HCT116 (cell line): ENCODE measurements around the gene SMIM35. TPM values are rescaled to one million over a fixed set of nuclear protein-coding genes. Genes with fewer than 3 reads are reported as not detected.

Experiments used
- ATAC-seq: fragments of 200-7000 bp; cut with Tn5 transposase; 2 replicates; pipeline ENCODE4 v1.9.1; 2020; ENCODE audit warnings: mild to moderate bottlenecking, moderate library complexity
- BruUV-seq: library from RNA; stranded (reverse); fragments of 400-500 nt; replicated peaks from 2 replicates; lab custom pipeline; 2021; lab: Mats Ljungman, UMichigan
- CTCF ChIA-PET: fragments of 300-600 bp; sonication (Branson Sonifier 250); formaldehyde crosslinking; loops from one replicate; lab custom pipeline; 2021; ENCODE audit warnings: antibody characterized with exemption; lab: Charles Lee
- POLR2A ChIA-PET: fragments of 300-600, 350-600 bp; sonication (Branson Sonifier 250); formaldehyde crosslinking; loops from one replicate; lab custom pipeline; 2021; ENCODE audit warnings: antibody characterized with exemption; lab: Charles Lee
- RAD21 ChIA-PET, 2 experiments: fragments of 300-600 bp; sonication (Branson Sonifier 250); formaldehyde crosslinking; loops; one replicate each; lab custom pipeline; 2023; ENCODE audit warnings: low total read pairs in 2 of 2; ENCODE audit not compliant: uncharacterized antibody in 2 of 2, unreplicated experiment in 2 of 2, low non-redundant PET in 1 of 2; lab: Charles Lee
- DNase-seq: peaks from one replicate; pipeline ENCODE4 v3.0.0-alpha.2; 2010; ENCODE audit warnings: low read depth, low spot score
- H2AFZ ChIP-seq: fragments of 200-600 bp; shearing (Covaris generic), sonication (generic); 2 replicates; pipeline ENCODE4 v1.6.1; 2017; ENCODE audit warnings: low read depth, mixed run types, mixed read lengths, antibody characterized with exemption, low read length; ENCODE audit not compliant: poor library complexity, severe bottlenecking
- H3K27ac ChIP-seq: 2 replicates; pipeline ENCODE4 v1.5.1; 2012; ENCODE audit warnings: low read depth, low read length
- H3K27me3 ChIP-seq: fragments of 200-600 bp; sonication (generic); 2 replicates; pipeline ENCODE4 v1.6.1; 2016; ENCODE audit warnings: mixed run types, low read length, mixed read lengths; ENCODE audit not compliant: insufficient read depth
- H3K36me3 ChIP-seq, 2 experiments: fragments of 200-500 bp in 1 of 2; fragments of 200-600 bp in 1 of 2; sonication (Bioruptor generic) in 1 of 2; sonication (generic) in 1 of 2; 2 replicates each; pipeline versions ENCODE4 v1.5.1 to v1.6.1; 2014 to 2016; ENCODE audit warnings: low read length in 2 of 2, inconsistent platforms in 1 of 2, mixed read lengths in 1 of 2, mixed run types in 1 of 2; ENCODE audit not compliant: insufficient read depth in 2 of 2, control insufficient read depth in 1 of 2
- H3K4me1 ChIP-seq, 2 experiments: fragments of 200-600 bp in 1 of 2; sonication (generic) in 1 of 2; 2 replicates each; pipeline versions ENCODE4 v1.5.1 to v1.6.1; 2012 to 2017; ENCODE audit warnings: low read length in 2 of 2, inconsistent platforms in 1 of 2, mild to moderate bottlenecking in 1 of 2, mixed read lengths in 1 of 2, mixed run types in 1 of 2, moderate library complexity in 1 of 2; ENCODE audit not compliant: insufficient read depth in 2 of 2, control insufficient read depth in 1 of 2
- H3K4me2 ChIP-seq: fragments of 200-600 bp; sonication (generic); 2 replicates; pipeline ENCODE4 v1.6.1; 2017; ENCODE audit warnings: mixed run types, low read length, mixed read lengths
- H3K4me3 ChIP-seq, 2 experiments: fragments of 200-600 bp in 1 of 2; sonication (generic) in 1 of 2; replicated peaks in 1 of 2; 2 replicates each; pipeline ENCODE4 v1.5.1; 2011 to 2016; ENCODE audit warnings: low read length in 2 of 2, control low read depth in 1 of 2, low read depth in 1 of 2, mild to moderate bottlenecking in 1 of 2, mixed read lengths in 1 of 2, mixed run types in 1 of 2
- H3K79me2 ChIP-seq: fragments of 200-600 bp; sonication (generic); 2 replicates; pipeline ENCODE4 v1.6.1; 2017; ENCODE audit warnings: mild to moderate bottlenecking, mixed run types, low read length, moderate library complexity, mixed read lengths; ENCODE audit not compliant: insufficient read depth
- H3K9ac ChIP-seq: fragments of 200-600 bp; sonication (generic); 2 replicates; pipeline ENCODE4 v1.6.1; 2016; ENCODE audit warnings: low read length, mixed read lengths
- H3K9me2 ChIP-seq: fragments of 200-600 bp; sonication (generic), shearing (Covaris generic); 2 replicates; pipeline ENCODE4 v1.6.1; 2017; ENCODE audit warnings: mixed run types, mild to moderate bottlenecking, moderate library complexity; ENCODE audit not compliant: insufficient read depth
- H3K9me3 ChIP-seq, 2 experiments: fragments of 200-500 bp in 1 of 2; fragments of 200-600 bp in 1 of 2; sonication (Bioruptor generic) in 1 of 2; sonication (generic) in 1 of 2; 2 replicates each; pipeline ENCODE4 v1.6.1; 2014 to 2017; ENCODE audit warnings: low read length in 2 of 2, mixed read lengths in 2 of 2, inconsistent platforms in 1 of 2, low read depth in 1 of 2, mild to moderate bottlenecking in 1 of 2, mixed run types in 1 of 2, moderate library complexity in 1 of 2; ENCODE audit not compliant: control insufficient read depth in 1 of 2, insufficient read depth in 1 of 2
- H4K20me1 ChIP-seq: fragments of 200-600 bp; sonication (generic), shearing (Covaris generic); 2 replicates; pipeline ENCODE4 v1.6.1; 2017; ENCODE audit warnings: mixed run types, mild to moderate bottlenecking, moderate library complexity; ENCODE audit not compliant: insufficient read depth
- ELF1 ChIP-seq: IDR thresholded peaks from 2 replicates; pipeline ENCODE4 v1.6.1; 2012; ENCODE audit warnings: low read depth, borderline replicate concordance
- POLR2AphosphoS5 ChIP-seq: IDR thresholded peaks from 2 replicates; pipeline ENCODE4 v1.6.1; 2011; ENCODE audit warnings: mild to moderate bottlenecking, low read depth, low read length, moderate library complexity
- SP1 ChIP-seq: IDR thresholded peaks from 2 replicates; pipeline ENCODE4 v1.6.1; 2012; ENCODE audit warnings: low read depth
- ZNF274 ChIP-seq: fragments of 200-500 bp; sonication (Bioruptor generic); IDR thresholded peaks from 2 replicates; pipeline ENCODE4 v1.6.1; 2014; ENCODE audit warnings: mild to moderate bottlenecking, low read depth, low read length, inconsistent platforms
- intact Hi-C: fragments of 100-400 bp; cut with micrococcal nuclease; formaldehyde crosslinking; loops from 2 replicates; pipeline ENCODE4 v1.10.0; 2022
- total RNA-seq: library from RNA; stranded (reverse); gene quantifications from one replicate; pipeline ENCODE4 v1.2.1, GENCODE V29; 2021; ENCODE audit not compliant: unreplicated experiment
- TF ChIP-seq, protein P1 (sequence below): IDR thresholded peaks from 2 replicates; pipeline ENCODE4 v1.6.1; 2012
- TF ChIP-seq, protein P2 (sequence below): IDR thresholded peaks from 2 replicates; pipeline ENCODE4 v1.6.1; 2012
- TF ChIP-seq, protein P3 (sequence below), 3 experiments: fragments of 200-600 bp in 1 of 3; sonication (generic) in 1 of 3; IDR thresholded peaks in 2 of 3; conservative IDR thresholded peaks in 1 of 3; 2 replicates each; pipeline ENCODE4 v1.5.1; 2012 to 2017; ENCODE audit warnings: low read depth in 2 of 3, low read length in 2 of 3, antibody characterized with exemption in 1 of 3, borderline replicate concordance in 1 of 3, control low read depth in 1 of 3, mild to moderate bottlenecking in 1 of 3, mixed read lengths in 1 of 3, mixed run types in 1 of 3, moderate library complexity in 1 of 3; ENCODE audit not compliant: insufficient read depth in 1 of 3
- TF ChIP-seq, protein P4 (sequence below): IDR thresholded peaks from 2 replicates; pipeline ENCODE4 v1.6.1; 2011; ENCODE audit warnings: mild to moderate bottlenecking, low read length, moderate library complexity; ENCODE audit not compliant: insufficient replicate concordance; ENCODE audit errors: extremely low read depth

SMIM35 gene
- total RNA-seq, 1 experiment from 2014 or later = not detected

DNA sequence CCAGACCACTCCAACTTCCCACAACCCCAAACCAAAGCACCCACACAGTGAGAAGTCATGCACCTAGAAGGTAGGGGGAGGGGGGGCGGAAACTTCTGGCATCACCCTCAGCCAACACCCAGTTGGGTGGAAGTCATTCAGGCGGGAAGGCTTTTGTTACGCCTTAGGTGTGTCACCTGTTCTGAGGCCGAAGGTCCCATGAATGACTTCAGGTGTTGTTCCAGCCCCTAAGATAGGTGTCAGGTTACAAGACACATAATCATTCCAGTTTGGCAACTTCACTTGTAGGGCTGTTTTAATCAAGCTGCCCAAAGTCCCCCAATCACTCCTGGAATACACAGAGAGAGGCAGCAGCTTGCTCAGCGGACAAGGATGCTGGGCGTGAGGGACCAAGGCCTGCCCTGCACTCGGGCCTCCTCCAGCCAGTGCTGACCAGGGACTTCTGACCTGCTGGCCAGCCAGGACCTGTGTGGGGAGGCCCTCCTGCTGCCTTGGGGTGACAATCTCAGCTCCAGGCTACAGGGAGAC is 9.9 kb downstream of the SMIM35 start, which contains the start of gene TMPRSS4:
Gene TMPRSS4, plus strand, starts transcription at position 325 of the 528 bp plus-strand sequence. CDS start 225 bp downstream, outside the sequence.
- TF ChIP-seq, protein P1, sequence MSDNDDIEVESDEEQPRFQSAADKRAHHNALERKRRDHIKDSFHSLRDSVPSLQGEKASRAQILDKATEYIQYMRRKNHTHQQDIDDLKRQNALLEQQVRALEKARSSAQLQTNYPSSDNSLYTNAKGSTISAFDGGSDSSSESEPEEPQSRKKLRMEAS = peak; percentile 92
- TF ChIP-seq ZNF274 (no peak), SP1 (peak; percentile 78), ELF1 (no peak), POLR2AphosphoS5 (peak; percentile 53; the same call in 1 of the 2 replicates)
- TF ChIP-seq, protein P2, sequence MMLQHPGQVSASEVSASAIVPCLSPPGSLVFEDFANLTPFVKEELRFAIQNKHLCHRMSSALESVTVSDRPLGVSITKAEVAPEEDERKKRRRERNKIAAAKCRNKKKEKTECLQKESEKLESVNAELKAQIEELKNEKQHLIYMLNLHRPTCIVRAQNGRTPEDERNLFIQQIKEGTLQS = no peak
- TF ChIP-seq, protein P3, sequence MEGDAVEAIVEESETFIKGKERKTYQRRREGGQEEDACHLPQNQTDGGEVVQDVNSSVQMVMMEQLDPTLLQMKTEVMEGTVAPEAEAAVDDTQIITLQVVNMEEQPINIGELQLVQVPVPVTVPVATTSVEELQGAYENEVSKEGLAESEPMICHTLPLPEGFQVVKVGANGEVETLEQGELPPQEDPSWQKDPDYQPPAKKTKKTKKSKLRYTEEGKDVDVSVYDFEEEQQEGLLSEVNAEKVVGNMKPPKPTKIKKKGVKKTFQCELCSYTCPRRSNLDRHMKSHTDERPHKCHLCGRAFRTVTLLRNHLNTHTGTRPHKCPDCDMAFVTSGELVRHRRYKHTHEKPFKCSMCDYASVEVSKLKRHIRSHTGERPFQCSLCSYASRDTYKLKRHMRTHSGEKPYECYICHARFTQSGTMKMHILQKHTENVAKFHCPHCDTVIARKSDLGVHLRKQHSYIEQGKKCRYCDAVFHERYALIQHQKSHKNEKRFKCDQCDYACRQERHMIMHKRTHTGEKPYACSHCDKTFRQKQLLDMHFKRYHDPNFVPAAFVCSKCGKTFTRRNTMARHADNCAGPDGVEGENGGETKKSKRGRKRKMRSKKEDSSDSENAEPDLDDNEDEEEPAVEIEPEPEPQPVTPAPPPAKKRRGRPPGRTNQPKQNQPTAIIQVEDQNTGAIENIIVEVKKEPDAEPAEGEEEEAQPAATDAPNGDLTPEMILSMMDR (IDR thresholded peaks at IDR 0.05 in 2 of 3, conservative IDR thresholded peaks at IDR 0.05 in 1 of 3; ENCODE audit: borderline replicate concordance in 1 of 3, insufficient read depth in 1 of 3, low read depth in 2 of 3, low read length in 2 of 3) = no peak
- TF ChIP-seq, protein P4, sequence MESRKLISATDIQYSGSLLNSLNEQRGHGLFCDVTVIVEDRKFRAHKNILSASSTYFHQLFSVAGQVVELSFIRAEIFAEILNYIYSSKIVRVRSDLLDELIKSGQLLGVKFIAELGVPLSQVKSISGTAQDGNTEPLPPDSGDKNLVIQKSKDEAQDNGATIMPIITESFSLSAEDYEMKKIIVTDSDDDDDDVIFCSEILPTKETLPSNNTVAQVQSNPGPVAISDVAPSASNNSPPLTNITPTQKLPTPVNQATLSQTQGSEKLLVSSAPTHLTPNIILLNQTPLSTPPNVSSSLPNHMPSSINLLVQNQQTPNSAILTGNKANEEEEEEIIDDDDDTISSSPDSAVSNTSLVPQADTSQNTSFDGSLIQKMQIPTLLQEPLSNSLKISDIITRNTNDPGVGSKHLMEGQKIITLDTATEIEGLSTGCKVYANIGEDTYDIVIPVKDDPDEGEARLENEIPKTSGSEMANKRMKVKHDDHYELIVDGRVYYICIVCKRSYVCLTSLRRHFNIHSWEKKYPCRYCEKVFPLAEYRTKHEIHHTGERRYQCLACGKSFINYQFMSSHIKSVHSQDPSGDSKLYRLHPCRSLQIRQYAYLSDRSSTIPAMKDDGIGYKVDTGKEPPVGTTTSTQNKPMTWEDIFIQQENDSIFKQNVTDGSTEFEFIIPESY = peak; percentile 45
- POLR2A ChIA-PET = no interaction called here
- intact Hi-C loops = no loop called here

More for the DNA sequence above, 9.9 kb downstream of the SMIM35 start, which contains the start of gene TMPRSS4:
- H2AFZ ChIP-seq = no peak within 1 kb of the TSS
- no peaks in the 10 kb centered on the region for H3K9me3 ChIP-seq
- peak within 1 kb of the TSS; percentile 66 for H3K4me2 ChIP-seq
- ChIA-PET RAD21 (no interaction called here), CTCF (interaction anchor here (0.8 kb wide), 1 partner anchor 23 kb away, joined by 3 read pairs; no protein-coding TSS in a partner anchor)
- H3K79me2 ChIP-seq = no peaks in the 10 kb centered on the region
- H4K20me1 ChIP-seq = no peaks in the 10 kb centered on the region
- no TSS peak for BruUV-seq
- H3K27me3 ChIP-seq = no peaks in the 10 kb centered on the region
- H3K4me3 ChIP-seq = no peak within 1 kb of the TSS
- no peaks in the 10 kb centered on the region for H3K36me3 ChIP-seq
- peak within 1 kb of the TSS; percentile 11; the same call in 1 of the 2 replicates for H3K27ac ChIP-seq
- H3K9me2 ChIP-seq = no peaks in the 10 kb centered on the region
- DNase-seq (peak; percentile 61), ATAC-seq (peak; percentile 74)
- H3K9ac ChIP-seq = no peak within 1 kb of the TSS
- peaks cover 21 to 31% of the 10 kb centered on the region in 2 experiments for H3K4me1 ChIP-seq
